Measurements from ENCODE around the gene ZNF536.
"Not testable (repeated sequence)": the region's sequence is repeated elsewhere in the genome, so short reads cannot be mapped to it uniquely, and the experiment has no call there.

The ZNF536 gene

DNA sequence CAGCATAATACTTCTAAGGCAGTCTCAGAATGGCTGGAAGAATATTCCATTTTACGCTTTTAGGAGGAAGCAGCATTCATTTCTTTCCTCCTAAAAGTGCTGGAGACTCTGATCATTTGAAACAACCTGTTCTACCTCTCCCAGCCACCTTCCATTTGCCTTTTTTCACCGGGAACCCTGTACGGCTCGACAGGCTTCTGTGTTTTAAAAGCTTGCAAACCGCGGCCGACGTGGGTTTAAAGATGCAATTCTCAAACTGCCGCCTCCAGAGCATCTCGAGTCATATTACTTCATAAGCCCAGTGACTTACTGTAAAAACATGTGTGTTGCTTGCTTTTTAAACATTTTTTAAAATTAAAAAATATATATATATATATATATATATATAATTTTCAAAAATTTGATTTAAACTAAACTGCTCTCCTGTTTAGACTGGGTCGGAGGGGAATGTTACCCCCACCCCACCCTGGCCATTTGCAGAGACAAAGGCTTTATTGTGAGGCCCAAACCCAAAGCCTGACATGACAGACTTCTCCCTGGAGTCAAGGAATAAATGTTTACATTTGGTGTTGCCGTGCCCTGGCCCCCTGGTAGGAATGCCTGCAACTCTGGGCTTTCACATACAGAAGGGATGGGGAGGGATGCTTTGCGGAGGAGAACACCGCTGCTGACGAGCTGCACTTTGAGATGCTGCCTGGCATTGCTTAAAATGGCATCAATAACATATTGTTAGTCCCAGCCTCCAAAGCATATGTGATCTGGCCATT is 30.4 kb downstream of the ZNF536 start:
- no peak overlapping the region for H3K4me3 ChIP-seq (ENCODE audit: low read length)
- no peak for DNase-seq (ENCODE audit: low read depth, low spot score)

DNA sequence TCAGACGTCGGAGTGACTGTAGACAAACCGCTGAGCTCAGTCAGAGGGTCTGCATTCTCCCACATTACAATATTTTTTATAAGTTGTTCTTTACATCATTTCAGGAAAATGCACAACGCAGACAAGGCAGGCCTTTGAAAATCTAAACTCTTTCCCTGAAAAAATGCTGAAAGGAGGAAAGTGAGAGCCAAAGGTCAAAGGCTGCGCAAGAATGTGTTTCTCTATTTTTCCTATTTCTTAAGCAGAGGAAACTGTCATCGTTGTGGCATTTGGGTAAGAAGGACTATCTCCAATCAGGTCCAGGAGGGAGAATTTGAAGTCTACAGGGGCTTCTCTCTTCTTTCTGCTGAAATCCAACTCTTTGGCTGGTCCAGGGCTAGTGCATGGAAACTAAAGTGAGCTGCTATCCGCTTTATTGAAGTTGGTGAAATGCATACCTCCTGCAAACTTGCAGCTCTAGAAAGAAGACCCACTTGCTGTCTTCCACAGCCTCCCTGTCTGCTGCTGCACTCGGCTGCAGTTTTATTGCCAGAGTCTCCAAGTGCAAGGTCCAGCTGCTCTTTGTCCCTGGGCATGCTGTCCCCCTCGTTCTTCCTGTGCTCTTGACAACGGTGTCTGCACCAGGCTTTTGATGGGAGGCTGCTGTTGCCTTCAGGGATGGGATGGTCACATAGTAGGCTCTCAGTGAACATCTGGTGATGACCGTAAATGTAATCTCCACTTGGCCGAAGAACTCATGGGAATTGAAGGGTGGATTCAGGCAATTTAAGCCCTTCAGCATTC is 31.2 kb downstream of the ZNF536 start:
- no peak for DNase-seq (ENCODE audit: low read depth, low spot score)
- H3K4me3 ChIP-seq (ENCODE audit: low read length), result no peak overlapping the region

DNA sequence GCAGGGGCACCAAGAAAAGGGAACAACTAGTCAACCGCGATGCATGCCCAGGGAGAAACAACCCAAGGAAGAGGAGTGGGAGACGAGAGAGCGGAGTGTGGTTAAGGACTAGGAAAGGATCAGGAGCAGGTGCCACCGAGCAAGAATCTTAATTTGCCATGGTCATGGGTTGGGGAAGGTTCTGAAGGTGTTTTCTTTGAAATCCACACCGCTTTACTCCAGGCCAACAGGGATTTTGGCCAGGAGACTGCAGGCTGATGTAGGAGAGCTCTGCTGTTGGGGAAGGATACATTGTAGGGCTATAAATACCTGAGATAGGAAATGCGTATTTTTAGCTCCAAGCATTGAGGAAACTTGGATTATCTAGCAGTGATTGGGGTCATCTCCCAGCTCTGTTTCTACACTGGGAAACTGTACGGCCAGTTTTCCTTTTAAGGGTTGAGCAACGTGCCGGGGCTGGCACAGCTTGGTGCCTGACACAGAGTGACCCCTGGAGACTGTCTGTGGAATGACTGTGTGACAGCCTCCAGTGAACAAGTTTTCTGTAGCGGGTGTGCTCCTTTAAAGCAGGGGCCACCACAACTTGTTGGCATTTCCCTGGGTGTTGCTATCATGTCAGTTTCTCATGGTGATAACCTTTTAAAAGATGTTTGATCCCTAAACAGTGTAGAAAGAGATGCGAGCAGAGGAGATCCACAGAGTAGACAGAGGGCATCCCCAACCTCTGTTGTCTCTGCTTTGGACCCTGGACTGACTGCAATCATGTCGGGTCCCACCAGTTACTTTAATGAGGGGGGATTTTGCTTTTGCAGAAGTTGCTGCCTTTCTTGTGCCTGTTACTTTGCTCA is 34.3 kb downstream of the ZNF536 start:
- no peak for DNase-seq (ENCODE audit: low read depth, low spot score)
- H3K4me3 ChIP-seq (ENCODE audit: low read length), result no peak overlapping the region

DNA sequence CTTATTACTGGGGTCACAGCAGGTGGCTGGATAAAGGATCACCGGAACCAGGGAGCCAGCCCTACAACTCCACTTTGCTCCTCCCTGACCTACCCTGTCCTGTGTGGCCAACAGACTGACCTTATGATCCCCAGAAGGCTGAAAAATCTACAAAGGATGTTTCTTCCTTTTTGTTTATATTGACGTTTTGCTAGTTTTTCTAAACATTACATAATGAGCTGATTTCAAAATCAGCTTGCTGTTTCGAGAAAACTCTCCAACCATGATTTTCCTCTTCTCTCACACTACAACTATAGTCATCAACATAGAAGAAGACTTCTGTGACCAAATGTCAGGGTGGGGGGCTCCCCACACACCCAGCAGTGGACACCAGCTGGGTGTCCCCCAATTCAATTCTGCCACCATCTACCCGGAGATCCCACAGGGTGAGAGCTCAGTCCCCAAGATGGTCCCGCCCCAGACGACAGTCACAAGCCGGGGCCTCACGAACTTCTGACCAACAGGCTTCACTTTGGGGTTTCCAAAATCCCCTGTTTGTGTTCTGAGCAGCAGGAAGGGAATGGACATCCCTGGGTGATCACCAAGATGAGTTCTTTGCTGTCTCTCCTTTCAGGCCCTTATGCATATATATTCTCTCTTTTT is 35.0 kb downstream of the ZNF536 start:
- DNase-seq (ENCODE audit: low read depth, low spot score), result no peak
- H3K4me3 ChIP-seq (ENCODE audit: low read length), result no peak overlapping the region

DNA sequence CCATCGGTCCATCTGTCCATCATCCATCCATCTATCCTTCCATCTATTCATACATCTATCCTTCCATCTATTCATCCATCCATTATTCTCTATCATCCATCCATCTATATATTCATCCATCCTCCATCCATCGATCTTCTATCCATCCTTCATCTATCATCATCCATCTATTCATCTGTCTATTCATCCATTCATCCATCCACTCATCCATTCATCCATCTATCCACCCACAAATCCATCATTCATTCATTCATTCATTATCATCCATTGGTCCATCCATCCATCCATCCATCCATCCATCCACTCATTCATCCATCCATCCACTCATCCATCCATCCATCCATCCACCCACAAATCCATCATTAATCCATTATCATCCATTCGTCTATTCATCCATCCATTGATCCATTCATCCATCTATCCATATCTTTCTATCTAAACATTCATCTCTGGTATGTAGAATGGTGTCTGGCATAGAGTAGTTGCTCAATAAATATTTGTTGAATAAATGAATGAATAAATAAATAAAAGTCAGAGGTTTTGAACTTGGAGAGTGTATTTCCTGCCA is 36.6 kb downstream of the ZNF536 start:
- no peak overlapping the region for H3K4me3 ChIP-seq (ENCODE audit: low read length)
- DNase-seq (ENCODE audit: low read depth, low spot score), result no peak

DNA sequence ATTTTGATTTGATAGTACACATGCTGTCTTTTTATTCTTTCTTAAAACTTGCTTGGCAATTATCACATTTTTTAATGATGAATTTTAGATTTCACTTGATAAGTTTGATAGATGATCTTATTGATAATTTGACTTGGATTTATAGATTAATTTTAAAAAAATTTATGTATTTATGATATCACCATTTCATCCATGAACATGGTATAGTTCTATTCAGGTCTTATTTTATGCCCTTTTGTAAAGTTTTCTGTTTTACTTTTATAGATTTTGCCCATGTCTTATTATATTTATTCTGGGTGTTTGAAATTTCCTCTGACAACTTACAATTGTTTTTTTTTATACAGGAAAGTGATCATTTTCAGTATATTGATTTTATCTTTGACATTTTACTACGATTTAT is 39.5 kb downstream of the ZNF536 start:
- no peak overlapping the region for H3K4me3 ChIP-seq (ENCODE audit: low read length)
- DNase-seq (ENCODE audit: low read depth, low spot score), result no peak

DNA sequence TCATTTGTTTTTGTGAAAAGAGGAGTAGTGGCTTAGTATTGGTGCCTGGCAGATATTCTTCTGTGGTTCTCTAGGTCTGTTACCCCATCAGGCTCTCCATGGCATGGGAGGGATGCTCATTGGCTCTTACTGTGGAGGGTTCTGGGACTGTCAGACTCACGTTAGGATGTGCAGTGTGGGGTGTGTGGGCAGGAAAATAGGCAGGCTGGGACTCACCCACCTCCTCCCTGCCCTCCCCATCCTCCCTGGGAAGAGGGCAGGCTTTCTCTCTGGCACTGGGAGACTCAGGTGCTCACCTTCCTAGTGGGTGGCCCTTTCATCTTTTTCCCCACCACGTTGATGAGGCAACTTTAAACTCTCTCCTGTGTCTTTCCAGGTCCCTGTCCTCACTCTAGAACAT is 44.2 kb downstream of the ZNF536 start:
- no peak overlapping the region for H3K4me3 ChIP-seq (ENCODE audit: low read length)
- no peak for DNase-seq (ENCODE audit: low read depth, low spot score)

DNA sequence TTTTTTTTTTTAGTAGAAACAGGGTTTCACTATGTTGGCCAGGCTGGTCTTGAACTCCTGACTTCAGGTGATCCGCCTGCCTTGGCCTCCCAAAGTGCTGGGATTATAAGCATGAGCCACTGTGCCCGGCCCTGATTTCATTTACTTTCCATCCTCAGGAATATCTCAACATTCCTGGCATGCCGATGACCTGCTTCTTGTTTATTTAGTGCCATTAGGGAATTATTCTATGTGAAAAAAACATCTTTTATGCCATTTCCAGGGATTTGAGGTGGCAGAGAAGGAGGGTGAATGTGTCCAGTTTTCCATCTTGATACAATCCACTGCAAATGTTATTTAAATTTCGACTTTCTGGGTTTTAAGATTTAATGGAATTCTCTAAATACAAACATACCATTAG is 45.0 kb downstream of the ZNF536 start:
- not testable (repeated sequence) for H3K4me3 ChIP-seq (ENCODE audit: low read length); DNase-seq (ENCODE audit: low read depth, low spot score)

DNA sequence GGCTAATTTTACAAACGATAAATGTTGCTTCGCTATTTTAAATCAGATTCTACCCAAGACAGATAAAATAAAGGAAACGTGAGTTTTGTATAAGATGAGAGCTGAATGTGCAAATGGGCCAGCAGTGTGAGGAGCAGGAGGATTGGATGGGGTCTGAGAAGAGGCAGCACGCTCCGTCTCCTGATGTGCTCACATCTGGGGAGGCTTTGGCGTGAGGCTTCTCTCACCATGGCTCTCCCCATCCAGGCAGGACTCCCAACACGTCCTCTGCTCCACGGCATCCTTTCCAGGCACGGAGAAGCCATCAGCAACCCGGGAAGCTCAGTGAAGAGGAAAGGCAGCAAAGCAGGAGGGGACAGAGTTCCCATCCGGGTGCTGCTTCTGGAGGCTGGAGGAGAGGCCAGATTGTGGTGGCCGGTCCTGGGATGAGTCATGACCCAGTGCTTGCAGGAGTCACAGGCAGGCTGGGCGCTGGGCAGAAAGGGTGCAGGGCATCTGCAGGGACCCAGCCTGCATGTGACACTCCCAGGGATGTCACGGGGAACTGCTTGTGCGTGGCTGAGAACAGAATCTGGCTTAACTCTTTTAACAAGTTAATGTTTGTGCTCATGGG is 47.5 kb downstream of the ZNF536 start:
- H3K4me3 ChIP-seq (ENCODE audit: low read length), result no peak overlapping the region
- no peak for DNase-seq (ENCODE audit: low read depth, low spot score)

DNA sequence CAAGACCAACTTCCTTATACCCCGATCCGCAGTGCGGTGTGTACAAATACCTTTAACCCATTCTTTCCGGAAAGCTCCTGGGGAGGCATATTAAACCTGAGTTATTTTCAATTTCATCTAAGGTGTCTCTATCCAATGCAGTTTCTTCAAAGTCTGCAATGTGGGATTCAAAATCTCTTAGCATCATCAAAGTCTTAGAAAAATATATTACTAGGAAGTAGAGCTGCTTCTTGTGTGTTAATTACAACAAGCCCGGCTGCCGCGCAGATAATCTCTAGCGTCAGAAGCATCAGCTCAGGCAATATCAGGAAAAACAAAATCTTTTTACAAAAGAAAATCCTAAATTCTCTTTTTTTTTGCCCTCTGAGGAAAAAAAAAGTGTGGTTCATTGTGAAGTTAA is 48.1 kb downstream of the ZNF536 start:
- no peak for DNase-seq (ENCODE audit: low read depth, low spot score)
- H3K4me3 ChIP-seq (ENCODE audit: low read length), result no peak overlapping the region

DNA sequence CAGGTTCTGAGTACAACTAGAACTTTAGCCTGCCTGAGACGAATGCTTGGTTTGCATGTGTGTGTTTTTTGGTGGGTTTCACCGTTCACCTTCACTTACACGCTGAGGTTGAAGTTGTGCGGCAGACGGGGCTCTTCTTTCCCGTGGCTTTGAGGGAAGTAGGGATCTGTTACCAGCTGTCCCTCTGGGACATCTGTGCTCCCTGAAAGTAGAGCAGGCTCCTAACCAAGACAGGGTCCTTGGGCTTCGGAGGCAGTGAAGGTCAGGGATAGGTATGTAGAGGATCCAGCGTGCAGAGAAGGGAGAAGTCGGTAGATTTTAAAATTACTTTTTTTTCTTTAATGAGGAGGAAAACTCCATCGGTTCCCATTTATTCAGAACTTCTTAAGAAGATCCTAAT is 48.7 kb downstream of the ZNF536 start:
- H3K4me3 ChIP-seq (ENCODE audit: low read length), result no peak overlapping the region
- no peak for DNase-seq (ENCODE audit: low read depth, low spot score)

DNA sequence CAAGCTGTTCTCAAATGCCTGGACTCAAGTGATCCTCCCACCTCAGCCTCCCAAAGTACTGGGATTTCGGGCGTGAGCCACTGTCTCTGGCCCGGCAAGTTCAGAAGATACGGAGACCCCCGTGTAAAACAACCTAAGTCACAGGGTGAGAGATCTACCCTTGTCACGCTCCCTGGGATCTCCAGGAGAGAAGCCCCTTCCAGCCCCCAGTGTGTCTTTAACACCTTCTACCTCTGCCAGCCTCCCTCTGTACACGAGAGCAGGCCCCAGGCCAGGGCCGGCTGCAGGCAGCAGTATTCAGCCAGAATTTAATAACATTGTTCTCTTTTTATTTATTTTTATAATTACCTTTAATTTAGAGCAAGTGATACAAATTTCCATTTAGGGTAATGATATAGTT is 49.4 kb downstream of the ZNF536 start:
- no peak overlapping the region for H3K4me3 ChIP-seq (ENCODE audit: low read length)
- DNase-seq (ENCODE audit: low read depth, low spot score), result no peak

DNA sequence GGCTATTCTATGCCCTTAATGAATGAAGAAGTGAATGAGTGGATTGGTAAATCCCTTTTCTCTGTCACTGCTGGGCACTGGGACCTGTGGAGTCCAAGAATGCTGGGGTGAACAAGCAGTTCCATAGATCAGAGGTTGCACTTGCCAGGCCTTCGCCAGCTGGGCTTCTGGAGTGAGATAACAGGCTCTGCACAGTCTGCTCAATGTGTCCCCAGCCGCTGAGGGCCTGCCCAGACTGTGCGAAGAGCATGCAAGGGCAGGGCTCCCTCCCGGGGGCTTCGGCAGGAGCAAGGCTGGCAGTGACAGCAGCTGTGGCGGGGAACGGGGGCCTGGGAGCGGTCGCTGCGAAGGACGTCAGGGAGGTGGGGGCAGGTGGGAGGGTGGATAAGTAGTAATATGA is 51.3 kb downstream of the ZNF536 start:
- no peak overlapping the region for H3K4me3 ChIP-seq (ENCODE audit: low read length)
- no peak for DNase-seq (ENCODE audit: low read depth, low spot score)

DNA sequence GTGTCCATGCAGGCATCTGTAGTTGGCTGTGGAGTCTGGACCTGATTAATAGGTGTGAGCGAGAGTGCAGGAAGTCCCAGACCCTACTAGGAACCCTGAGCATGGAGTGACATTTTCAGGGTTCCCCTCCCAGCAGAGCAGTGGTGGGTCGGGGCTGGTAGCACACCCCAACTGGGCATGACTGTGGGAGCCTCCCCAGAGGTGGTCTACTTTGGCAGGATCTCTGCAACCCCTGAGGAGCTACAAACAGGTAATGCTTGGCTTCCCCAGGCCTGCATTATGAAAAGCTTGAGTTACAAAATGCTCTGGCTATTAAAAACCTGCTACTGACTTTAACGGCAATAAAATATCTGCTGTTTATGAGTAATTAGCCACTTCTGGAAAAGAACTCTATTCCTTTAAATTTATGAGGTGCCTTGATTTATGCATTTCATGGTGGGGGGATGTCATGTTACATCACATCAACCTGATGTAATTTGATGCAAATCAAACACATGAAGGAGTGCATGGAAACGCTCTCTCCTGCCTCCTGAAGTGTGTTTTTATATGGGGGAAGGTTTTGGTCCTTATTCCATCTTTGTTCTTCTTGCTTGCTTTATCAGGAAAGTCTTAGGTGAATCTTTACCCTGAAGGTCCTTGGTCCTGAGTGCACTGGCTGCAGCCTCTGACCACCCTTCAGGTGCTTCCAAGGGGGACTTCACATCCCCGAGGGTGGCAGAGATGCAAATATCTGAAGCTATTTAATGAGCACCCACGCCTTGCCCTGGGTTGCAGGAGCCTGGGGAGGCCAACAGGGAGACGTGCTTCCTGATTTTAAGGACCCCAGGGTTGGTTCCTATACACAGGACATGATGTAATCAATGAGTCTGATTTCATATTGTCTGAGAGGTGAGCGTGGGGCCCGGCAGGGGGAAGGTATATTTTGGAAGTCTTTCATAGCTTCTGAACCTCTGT is 54.0 kb downstream of the ZNF536 start:
- no peak overlapping the region for H3K4me3 ChIP-seq (ENCODE audit: low read length)
- no peak for DNase-seq (ENCODE audit: low read depth, low spot score)

DNA sequence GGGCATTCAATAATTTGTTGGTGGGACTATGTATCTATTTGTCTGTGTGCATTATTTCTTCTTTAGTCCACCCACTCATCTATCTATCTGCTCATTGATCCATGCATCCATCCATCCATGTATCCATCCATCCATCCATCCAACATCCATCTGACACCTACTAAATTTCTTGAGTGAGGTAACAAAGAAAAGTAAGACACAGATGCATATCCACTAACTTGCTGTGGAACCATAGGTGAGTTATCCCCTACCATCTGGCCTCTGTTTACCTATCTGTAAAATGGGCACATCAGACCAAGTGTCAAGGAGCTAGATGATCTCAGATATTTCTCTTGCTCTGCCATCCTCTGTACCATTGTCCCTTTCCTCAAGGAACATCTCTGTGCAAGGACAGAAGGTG is 54.7 kb downstream of the ZNF536 start:
- DNase-seq (ENCODE audit: low read depth, low spot score), result no peak

DNA sequence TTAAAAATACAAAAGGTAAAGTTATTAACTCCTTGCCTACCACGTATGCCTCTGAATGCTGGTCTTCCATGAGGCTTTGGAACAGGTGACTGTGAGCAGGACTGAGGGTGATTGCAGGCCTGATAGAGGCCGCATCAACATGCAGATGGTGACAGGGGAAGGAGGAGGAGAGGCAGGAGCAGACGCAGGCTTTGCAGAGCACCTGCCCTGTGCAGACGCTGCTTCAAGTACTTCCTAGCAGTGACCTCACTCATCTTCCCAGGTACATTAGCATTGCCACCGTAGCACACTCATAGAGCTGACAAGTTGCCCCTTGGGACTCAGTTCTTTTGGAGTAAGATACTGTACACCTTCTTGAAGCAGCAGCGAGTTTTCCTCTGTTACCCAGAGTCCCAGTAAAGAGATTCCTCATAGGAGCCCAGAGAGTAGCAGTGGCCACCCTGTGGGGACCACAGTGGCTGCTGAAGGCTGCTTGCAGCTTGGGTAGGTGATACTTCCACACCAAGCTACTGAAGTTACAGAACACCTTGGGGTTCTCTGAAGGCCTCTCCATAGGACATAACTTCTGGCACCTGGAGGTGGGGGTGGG is 56.0 kb downstream of the ZNF536 start:
- no peak for DNase-seq (ENCODE audit: low read depth, low spot score)
- no peak overlapping the region for H3K4me3 ChIP-seq (ENCODE audit: low read length)

More for the DNA sequence above, 54.7 kb downstream of the ZNF536 start:
- H3K4me3 ChIP-seq (ENCODE audit: low read length), result no peak overlapping the region

DNA sequence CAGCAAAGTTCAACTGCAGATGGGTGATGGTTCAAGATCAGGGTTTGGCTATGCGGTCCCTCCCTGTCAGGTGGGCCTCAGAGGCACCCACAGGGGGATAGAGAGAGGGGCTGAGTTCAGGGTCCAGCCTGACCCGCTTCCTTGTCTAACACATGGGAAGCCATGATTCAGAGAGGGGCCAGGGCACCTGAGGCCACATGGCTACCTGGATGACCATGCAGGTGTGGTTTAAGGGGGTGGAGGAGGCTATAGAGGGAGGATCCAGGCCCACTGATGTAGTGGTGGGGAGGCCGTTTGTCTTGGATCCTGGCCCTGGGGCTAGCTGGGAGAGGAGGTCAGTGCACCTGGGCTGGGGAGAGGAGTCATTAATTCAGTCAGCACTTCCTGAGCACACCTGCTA is 56.7 kb downstream of the ZNF536 start:
- DNase-seq (ENCODE audit: low read depth, low spot score), result no peak
- no peak overlapping the region for H3K4me3 ChIP-seq (ENCODE audit: low read length)
